RWPE1 (cell line): ENCODE results near the gene KYAT1.

ENCODE experiments used
- CTCF ChIA-PET: fragments of 350-600 bp; sonication (Branson Sonifier 250); formaldehyde crosslinking; extraction: SDS; loops from one replicate; lab custom pipeline; 2021; lab: Yijun Ruan, JAX
- POLR2A ChIA-PET: fragments of 400-600 bp; formaldehyde crosslinking; extraction: SDS; loops from one replicate; lab custom pipeline; 2020; ENCODE audit warnings: antibody characterized with exemption; ENCODE audit not compliant: low non-redundant PET; lab: Yijun Ruan, JAX
- DNase-seq: peaks from one replicate; pipeline ENCODE4 v3.0.0; 2012; ENCODE audit warnings: low spot score
- H3K27ac ChIP-seq: fragments of 450-650 bp; 2 replicates; pipeline ENCODE4 v1.5.1; 2017
- TF ChIP-seq, protein P1 (sequence below): fragments of 450-650 bp; conservative IDR thresholded peaks from 2 replicates; pipeline ENCODE4 v1.5.1; 2017; ENCODE audit warnings: low read depth, mild to moderate bottlenecking

The KYAT1 gene

GRCh38 chr9:128899566-128900322 is 18.0 kb upstream of the KYAT1 start:
- ChIA-PET CTCF (interaction anchor here (0.6 to 2.2 kb wide), 3 partner anchors 9 to 196 kb away, joined by 3 to 9 read pairs (median 4); no protein-coding TSS in a partner anchor), POLR2A (no interaction called here)
- DNase-seq, result peak; percentile 67
- TF ChIP-seq, protein P1, sequence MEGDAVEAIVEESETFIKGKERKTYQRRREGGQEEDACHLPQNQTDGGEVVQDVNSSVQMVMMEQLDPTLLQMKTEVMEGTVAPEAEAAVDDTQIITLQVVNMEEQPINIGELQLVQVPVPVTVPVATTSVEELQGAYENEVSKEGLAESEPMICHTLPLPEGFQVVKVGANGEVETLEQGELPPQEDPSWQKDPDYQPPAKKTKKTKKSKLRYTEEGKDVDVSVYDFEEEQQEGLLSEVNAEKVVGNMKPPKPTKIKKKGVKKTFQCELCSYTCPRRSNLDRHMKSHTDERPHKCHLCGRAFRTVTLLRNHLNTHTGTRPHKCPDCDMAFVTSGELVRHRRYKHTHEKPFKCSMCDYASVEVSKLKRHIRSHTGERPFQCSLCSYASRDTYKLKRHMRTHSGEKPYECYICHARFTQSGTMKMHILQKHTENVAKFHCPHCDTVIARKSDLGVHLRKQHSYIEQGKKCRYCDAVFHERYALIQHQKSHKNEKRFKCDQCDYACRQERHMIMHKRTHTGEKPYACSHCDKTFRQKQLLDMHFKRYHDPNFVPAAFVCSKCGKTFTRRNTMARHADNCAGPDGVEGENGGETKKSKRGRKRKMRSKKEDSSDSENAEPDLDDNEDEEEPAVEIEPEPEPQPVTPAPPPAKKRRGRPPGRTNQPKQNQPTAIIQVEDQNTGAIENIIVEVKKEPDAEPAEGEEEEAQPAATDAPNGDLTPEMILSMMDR, result no peak
- peak overlapping the region; percentile 99 for H3K27ac ChIP-seq

DNA sequence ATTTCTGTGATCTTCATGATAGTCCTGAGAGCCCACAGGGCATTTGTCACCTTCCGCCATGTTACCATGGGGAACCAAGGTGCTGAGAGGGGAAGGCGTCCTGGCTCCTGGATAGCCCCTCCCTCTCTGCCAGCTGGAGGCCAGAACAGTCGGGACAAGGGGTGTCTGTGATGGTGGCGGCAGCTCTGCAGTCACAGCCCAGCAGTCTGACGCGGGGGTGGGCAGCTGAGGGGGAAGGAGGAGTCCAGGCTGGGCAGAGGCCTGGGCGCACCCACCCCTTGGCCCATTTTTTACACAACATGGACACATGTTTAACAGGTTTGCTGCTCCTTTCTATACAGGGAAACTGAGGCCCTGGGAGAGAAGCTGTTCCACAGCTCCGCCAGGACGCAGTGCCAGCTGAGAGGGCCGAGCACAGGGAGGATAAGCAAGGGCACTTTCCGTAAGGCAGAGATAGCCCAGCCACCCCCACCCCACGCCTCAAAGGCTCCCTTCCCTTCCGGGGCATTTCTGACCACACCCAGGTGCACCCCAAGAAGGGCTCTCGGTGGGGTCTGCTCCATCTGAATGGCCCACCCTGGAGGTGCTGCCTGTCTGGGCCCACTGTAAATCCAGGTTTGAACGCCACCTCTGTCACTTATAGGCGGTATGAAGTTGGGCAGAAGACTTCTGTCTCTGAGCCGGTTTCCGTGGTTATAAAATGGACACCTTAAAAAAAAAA is 17.3 kb upstream of the KYAT1 start:
- H3K27ac ChIP-seq, result peak overlapping the region; percentile 99
- ChIA-PET POLR2A (no interaction called here), CTCF (interaction anchor here (0.5 to 1.1 kb wide), 2 partner anchors 8 to 26 kb away, joined by 3 read pairs; no protein-coding TSS in a partner anchor)
- TF ChIP-seq, protein P1, result no peak
- DNase-seq, result no peak

DNA sequence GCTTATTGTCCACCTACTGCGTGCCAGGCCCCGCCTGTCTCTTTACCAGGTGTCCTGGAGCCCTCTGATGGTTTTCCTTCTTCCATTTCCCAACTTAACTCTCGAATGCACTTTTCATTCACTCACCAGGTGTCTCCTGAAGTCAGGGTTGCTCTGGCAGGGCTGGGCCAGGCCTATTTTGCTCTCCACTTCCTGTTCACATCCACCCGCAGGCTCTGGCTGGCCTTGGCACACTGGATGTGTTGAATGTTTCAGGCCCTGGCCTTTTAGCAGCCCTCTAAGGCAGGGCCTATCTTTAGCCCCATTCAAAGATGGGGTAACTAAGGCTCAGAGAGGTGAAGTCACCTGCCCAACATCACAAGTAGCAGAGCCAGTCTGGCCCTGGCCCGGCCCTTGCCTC is 16.6 kb upstream of the KYAT1 start:
- POLR2A ChIA-PET, result interaction anchor here (0.6 kb wide), 1 partner anchor 652 kb away, joined by 3 read pairs; no protein-coding TSS in a partner anchor
- peak overlapping the region; percentile 99 for H3K27ac ChIP-seq
- no peak for DNase-seq
- TF ChIP-seq, protein P1, result no peak
- CTCF ChIA-PET, result interaction anchor here (0.5 to 1.1 kb wide), 2 partner anchors 8 to 26 kb away, joined by 3 read pairs; no protein-coding TSS in a partner anchor

DNA sequence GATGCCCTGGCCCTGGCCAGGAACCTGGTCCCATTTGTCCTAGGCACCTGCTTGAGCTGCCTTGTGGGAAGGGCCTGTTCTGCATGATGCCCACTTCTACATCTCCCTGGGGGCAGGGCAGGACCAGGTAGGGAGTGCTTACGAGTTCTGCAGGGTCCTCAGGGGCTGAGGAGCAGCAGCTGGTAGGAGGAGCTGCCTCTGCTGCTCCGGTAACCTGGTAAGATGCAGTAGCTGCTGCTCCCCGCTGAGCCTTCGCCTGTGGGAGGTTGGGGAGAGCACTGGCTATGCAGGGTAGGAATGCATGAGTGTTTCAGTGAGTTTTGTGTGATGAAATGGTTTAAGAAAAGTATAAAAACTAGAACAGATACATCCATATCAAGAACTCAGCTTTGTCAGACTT is 13.8 kb upstream of the KYAT1 start:
- POLR2A ChIA-PET, result no interaction called here
- DNase-seq, result no peak
- TF ChIP-seq, protein P1, result no peak
- CTCF ChIA-PET, result interaction anchor here (0.5 to 0.7 kb wide), 3 partner anchors 16 to 860 kb away, joined by 3 read pairs; no protein-coding TSS in a partner anchor
- peak overlapping the region; percentile 72 for H3K27ac ChIP-seq

DNA sequence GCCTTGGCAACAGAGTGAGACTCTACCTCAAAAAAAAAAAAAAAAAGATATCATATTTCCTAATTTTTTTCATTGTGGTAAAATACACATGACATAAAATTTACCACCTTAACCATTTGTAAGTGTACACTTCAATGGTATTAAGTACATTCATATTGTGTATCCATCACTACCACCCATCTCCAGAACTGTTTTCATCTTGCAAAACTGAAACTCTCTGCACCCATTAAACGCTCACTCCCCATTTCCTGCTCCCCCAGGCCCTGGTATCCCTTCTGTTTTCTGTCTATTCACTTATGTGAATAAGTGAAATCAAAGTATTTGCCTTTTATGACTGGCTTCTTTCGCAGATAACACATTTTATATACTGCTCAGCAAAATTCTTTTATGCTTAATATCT is 13.0 kb upstream of the KYAT1 start:
- ChIA-PET CTCF (interaction anchor here (0.5 to 0.7 kb wide), 2 partner anchors 31 to 860 kb away, joined by 3 read pairs; no protein-coding TSS in a partner anchor), POLR2A (no interaction called here)
- TF ChIP-seq, protein P1, result no peak
- no peak for DNase-seq
- H3K27ac ChIP-seq, result peak overlapping the region; percentile 100

DNA sequence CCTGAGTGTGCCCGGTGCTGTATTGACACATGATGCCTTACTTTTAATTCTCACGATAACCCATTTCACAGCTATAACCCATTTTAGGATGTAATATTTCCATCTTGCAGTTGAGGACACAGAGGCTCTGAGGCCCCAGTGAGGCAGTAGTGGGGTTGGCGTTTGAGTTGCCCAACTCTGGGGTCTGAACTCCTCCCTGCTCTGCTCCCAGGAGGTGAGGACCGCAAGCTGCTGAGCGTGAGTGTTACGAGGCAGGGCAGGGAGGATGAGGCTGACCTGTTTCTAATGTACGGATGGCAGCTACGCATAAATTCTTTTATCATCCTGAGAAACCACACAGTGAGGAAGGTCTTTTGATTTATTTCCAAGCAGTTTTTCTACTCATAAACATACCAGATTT is 11.6 kb upstream of the KYAT1 start:
- no peak for DNase-seq
- TF ChIP-seq, protein P1, result no peak
- ChIA-PET CTCF (interaction anchor here (1.7 kb wide), 1 partner anchor 75 kb away, joined by 6 read pairs; the partner anchor contains the start of gene ENDOG), POLR2A (no interaction called here)
- H3K27ac ChIP-seq, result peak overlapping the region; percentile 100
